Keratinocyte (primary cell): ENCODE results near the gene SDF2.

ENCODE experiments used
- CTCF ChIP-seq, 3 experiments: IDR thresholded peaks in 1 of 3; conservative IDR thresholded peaks in 1 of 3; optimal IDR thresholded peaks in 1 of 3; 2 replicates in 2 of 3; 3 replicates in 1 of 3; pipeline versions ENCODE3 to v1.5.1; 2011; ENCODE audit warnings: low read length in 3 of 3, mild to moderate bottlenecking in 3 of 3, moderate library complexity in 2 of 3, control low read depth in 1 of 3, inconsistent platforms in 1 of 3; ENCODE audit not compliant: insufficient read depth in 2 of 3; ENCODE audit errors: extremely low read depth in 1 of 3
- EZH2 ChIP-seq: IDR thresholded peaks from one replicate; pipeline ENCODE4 v1.6.1; 2012; ENCODE audit warnings: inconsistent platforms, mild to moderate bottlenecking, low read length, moderate library complexity

- TF ChIP-seq CTCF (optimal IDR thresholded peaks at IDR 0.05 in 1 of 3, IDR thresholded peaks at IDR 0.05 in 1 of 3, conservative IDR thresholded peaks at IDR 0.05 in 1 of 3; ENCODE audit: extremely low read depth in 1 of 3, insufficient read depth in 2 of 3, low read length in 3 of 3), result no peak
- no peak for TF ChIP-seq EZH2
Measured at GRCh38 chr17:28620010-28620409, 41.7 kb downstream of the SDF2 start.
